Measurements from ENCODE around the gene CD3D. TPM values are rescaled to one million over a fixed set of nuclear protein-coding genes. Genes with fewer than 3 reads are reported as not detected.

CD3D gene
- total and polyA plus RNA-seq, 2 donors (not counting 3 experiments of a cell fraction or from before 2014, with no cell fraction given): not detected

GRCh38 chr11:118341261-118341660 lies 1.2 kb downstream of the CD3D start:
- dilution Hi-C loops (cut with MboI; ENCODE audit: extremely low pct_ligation_motif_present, low sequenced_read_pairs): no loop called here
- DNase-seq (ENCODE audit: low read depth, low spot score): no peak

More at GRCh38 chr11:118341261-118341660, 1.2 kb downstream of the CD3D start:
- ChIA-PET CTCF (interaction anchor here (1.8 kb wide), 1 partner anchor 143 kb away, joined by 6 read pairs; no protein-coding TSS in a partner anchor), POLR2A (no interaction called here)
- FAIRE-seq: no peak
- intact Hi-C loops (cut with micrococcal nuclease): no loop called here
- Histone ChIP-seq H3K4me3 (replicated peaks in 1 of 3; ENCODE audit: insufficient read depth in 1 of 3, low read depth in 1 of 3, low read length in 3 of 3) (no peak overlapping the region), H4K20me1 (replicated peaks; ENCODE audit: control insufficient read depth, extremely low read depth, insufficient read depth, low read length) (no peaks in the 10 kb centered on the region), H3K27ac (ENCODE audit: insufficient read depth, low read depth, low read length) (no peak overlapping the region), H3K9ac (replicated peaks; ENCODE audit: extremely low read depth, insufficient read depth, low read length) (no peak overlapping the region), H3K9me3 (replicated peaks; ENCODE audit: control insufficient read depth, insufficient read depth, low read length) (no peaks in the 10 kb centered on the region), H3K4me1 (ENCODE audit: control insufficient read depth, extremely low read depth, insufficient read depth, low read length) (no peaks in the 10 kb centered on the region), H3K79me2 (ENCODE audit: control insufficient read depth, insufficient read depth, low read length) (no peaks in the 10 kb centered on the region), H3K4me2 (ENCODE audit: insufficient read depth, low read length) (no peak overlapping the region), H2AFZ (ENCODE audit: low read depth, low read length) (no peak overlapping the region), H3K9me1 (replicated peaks; ENCODE audit: control insufficient read depth, extremely low read depth, insufficient read depth, low read length) (no peaks in the 10 kb centered on the region), H3K36me3 (ENCODE audit: control insufficient read depth in 2 of 2, extremely low read depth in 1 of 2, insufficient read depth in 2 of 2, low read length in 2 of 2) (no peaks in the 10 kb centered on the region), H3K27me3 (ENCODE audit: control insufficient read depth in 2 of 2, insufficient read depth in 2 of 2, low read length in 2 of 2) (peaks cover 7 to 12% of the 10 kb centered on the region in 2 experiments)
- no TSS peak for BruUV-seq (replicated peaks)
- TF ChIP-seq FOS (IDR thresholded peaks at IDR 0.05; ENCODE audit: borderline replicate concordance, insufficient read depth, low read length): no peak
- no peak for TF ChIP-seq MYC (IDR thresholded peaks at IDR 0.05; ENCODE audit: low read depth, low read length)
- no peak for TF ChIP-seq POLR2A (IDR thresholded peaks at IDR 0.05; ENCODE audit: low read depth, low read length)
- TF ChIP-seq CTCF (IDR thresholded peaks at IDR 0.05; ENCODE audit: extremely low read depth in 1 of 2, insufficient read depth in 1 of 2, low read depth in 1 of 2, low read length in 2 of 2): no peak
- TF ChIP-seq GATA2 (IDR thresholded peaks at IDR 0.05; ENCODE audit: insufficient read depth, insufficient read length, low read depth, low read length): no peak
- no peak for TF ChIP-seq POLR2AphosphoS5 (IDR thresholded peaks at IDR 0.05; ENCODE audit: insufficient read depth, low read depth, low read length)
- TF ChIP-seq MAX (IDR thresholded peaks at IDR 0.05; ENCODE audit: insufficient read depth, insufficient read length): no peak
- TF ChIP-seq EZH2 (IDR thresholded peaks at IDR 0.05; ENCODE audit: borderline replicate concordance, low read depth, low read length, severe bottlenecking): no peak
